Right ventricle myocardium inferior (tissue), 1 donor: ENCODE data around the gene INPP4A. TPM values are rescaled to one million over a fixed set of nuclear protein-coding genes. Genes with fewer than 3 reads are reported as not detected.
A peak's percentile ranks its signal among the peaks of the same experiment; 100 is the strongest.
"Not testable (repeated sequence)": the region's sequence is repeated elsewhere in the genome, so short reads cannot be mapped to it uniquely, and the experiment has no call there.

Experiments used
- ATAC-seq: fragments of 200-7000 bp; cut with Tn5 transposase; one replicate; pipeline ENCODE4 v1.9.1; 2020; ENCODE audit warnings: mild to moderate bottlenecking, moderate library complexity
- DNase-seq: peaks from one replicate; pipeline ENCODE4 v3.0.0; 2021; ENCODE audit errors: missing footprints
- intact Hi-C: fragments of 100-400 bp; cut with DNase I; formaldehyde crosslinking; loops from one replicate; pipeline ENCODE4 v1.11.0; 2022
- long read RNA-seq: library from polyadenylated mRNA; unstranded; transcript quantifications from one replicate; pipeline ENCODE4 v2.0.0, GENCODE V29; 2021
- total RNA-seq: library from RNA; stranded (reverse); fragmentation: NEBNext Ultra II Directional; extraction: Animal tissue kit (Norgen Biotek cat#: 25700); gene quantifications from one replicate; pipeline ENCODE4 v1.2.1, GENCODE V29; 2021
- donor health status: DM: no; HTN: yes; CAD: no; lungs with severe emphysema.

Gene INPP4A
- total RNA-seq: 14.7 TPM
- long read RNA-seq, partial matches to known transcripts: 10 of 19 reads
- long read RNA-seq, other reads (novel, unspliced or antisense): 8 of 19 reads

DNA sequence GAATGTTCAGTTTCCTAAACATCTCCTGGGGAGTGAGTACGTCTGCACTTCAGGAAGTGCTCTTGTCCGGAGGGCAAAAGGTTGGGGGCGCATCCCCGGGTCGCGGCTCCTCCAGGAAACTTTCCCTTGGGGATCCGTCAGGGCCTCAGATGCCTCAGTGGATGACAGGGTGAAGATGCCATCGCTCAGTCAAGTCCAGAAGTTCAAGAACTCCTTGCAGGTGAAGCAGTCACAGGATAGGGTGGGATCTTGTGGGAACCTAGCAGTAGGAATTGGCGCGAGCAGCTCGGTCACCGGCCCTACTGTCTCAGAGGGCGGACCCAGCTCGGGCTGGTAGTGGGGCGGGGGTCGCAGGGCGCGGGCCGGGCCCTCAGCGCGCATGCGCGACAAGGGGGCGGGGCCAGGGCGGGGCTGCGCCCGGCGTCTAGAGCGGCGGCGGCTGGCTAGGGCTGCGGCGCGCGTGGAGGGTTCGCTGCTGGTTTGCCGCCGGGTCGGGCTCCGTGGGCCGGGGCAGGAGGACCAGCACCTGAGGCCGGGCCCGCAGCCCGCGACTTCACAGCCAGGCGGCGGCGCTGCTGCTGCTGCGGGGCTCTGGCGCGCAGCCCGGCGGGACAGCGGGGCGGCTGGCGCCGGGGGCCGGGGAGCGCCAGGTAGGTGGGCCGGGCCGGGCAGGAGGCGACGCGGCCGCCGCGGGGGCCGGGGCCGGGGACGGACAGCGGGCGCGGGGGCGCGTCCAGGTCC lies at the start of gene INPP4A:
Gene INPP4A (plus strand): TSS at position 423 of the 741 bp plus-strand sequence. CDS start 75,191 bp downstream, outside the sequence.
- peak; percentile 92 for DNase-seq
- intact Hi-C loops: loop anchor here (5.0 to 10.0 kb wide), 2 partner anchors 58 to 120 kb away; no protein-coding TSS in a partner anchor
- ATAC-seq: peak; percentile 94

DNA sequence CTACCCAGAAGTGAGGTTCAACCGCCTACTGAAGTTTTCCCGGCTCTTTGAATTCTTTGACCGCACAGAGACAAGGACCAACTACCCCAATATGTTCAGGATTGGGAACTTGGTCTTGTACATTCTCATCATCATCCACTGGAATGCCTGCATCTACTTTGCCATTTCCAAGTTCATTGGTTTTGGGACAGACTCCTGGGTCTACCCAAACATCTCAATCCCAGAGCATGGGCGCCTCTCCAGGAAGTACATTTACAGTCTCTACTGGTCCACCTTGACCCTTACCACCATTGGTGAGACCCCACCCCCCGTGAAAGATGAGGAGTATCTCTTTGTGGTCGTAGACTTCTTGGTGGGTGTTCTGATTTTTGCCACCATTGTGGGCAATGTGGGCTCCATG lies 48.7 kb upstream of the INPP4A start:
- intact Hi-C loops: no loop called here
- no peak for ATAC-seq
- DNase-seq: no peak

DNA sequence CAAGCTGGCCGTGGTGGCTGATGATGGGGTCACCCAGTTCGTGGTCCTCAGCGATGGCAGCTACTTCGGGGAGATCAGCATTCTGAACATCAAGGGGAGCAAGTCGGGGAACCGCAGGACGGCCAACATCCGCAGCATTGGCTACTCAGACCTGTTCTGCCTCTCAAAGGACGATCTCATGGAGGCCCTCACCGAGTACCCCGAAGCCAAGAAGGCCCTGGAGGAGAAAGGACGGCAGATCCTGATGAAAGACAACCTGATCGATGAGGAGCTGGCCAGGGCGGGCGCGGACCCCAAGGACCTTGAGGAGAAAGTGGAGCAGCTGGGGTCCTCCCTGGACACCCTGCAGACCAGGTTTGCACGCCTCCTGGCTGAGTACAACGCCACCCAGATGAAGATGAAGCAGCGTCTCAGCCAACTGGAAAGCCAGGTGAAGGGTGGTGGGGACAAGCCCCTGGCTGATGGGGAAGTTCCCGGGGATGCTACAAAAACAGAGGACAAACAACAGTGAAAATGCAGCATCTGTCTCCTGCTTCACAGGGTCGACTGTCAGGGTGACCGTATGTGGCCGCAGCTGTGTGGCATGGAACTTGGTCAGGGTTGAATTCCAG lies 47.8 kb upstream of the INPP4A start:
- DNase-seq (no peak), ATAC-seq (no peak)
- intact Hi-C loops: no loop called here

DNA sequence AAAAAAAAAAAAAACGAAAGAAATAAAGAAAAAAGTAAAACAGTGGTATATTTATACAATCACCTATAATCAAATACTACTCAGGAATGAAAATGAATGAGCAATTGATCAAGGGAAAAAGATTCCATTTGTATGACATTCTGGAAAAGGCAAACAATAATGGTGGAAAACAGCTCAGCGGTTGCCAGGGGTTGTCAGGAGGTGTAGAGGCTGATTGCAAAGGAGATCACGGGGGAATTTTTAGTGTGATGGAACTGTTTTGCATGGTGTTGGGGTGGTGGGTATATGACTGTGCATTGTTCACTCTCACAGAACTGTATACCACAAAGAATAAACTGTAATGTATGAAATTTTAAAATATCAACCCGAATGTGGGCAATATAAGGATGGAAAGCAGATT lies 45.5 kb upstream of the INPP4A start:
- DNase-seq: no peak
- ATAC-seq: no peak
- intact Hi-C loops: no loop called here

DNA sequence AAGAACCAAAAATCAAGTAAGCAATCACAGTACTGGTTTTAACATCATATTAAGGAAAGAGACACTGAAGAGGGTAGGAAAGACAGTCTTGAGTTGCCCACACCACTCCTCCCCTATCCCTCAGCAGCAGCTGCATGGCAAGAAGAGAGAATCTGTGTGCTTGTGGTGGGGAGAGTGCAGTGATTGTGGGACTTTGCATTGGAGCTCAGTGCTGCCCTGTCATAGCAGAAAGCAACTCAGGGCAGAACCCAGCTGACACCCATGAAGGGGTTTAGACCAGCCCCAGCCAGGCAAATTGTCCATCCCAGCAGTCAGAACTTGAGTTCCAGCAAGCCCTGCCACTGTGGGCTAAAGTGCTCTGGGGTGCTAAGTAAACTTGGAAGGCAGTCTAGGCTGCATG lies 40.8 kb upstream of the INPP4A start:
- intact Hi-C loops: no loop called here
- DNase-seq (no peak), ATAC-seq (no peak)

DNA sequence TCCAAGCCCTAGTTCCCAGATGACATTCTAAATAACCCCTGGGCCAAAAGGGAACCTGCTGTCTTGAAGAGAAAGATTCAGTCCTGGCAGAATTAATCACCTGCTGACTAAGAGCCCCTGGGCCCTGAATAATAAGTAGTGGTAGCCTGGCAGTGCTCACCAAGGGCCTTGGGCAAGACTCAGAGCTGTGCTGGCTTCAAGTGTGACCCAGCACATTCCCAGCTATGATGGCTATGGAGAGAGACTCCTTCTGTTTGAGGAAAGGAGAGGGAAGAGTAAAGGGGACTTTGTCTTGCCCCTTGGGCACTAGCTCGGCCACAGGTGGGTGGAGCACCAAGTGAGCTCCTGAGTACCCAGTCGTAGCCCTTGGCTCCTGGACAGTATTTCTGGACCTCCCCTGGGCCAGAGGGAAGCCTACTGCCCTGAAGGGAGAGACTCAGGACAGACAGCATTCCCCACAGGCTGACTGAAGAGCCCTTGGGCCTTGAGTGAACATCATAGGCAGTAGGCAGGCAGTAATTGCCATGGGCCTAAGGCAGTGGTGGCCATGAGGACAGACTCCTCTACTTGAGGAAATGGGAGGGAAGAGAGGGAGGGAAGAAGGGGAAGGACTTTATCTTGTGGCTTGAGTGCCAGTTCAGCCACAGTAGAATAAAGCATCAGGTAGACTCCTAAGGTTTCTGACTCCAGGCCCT lies 40.0 kb upstream of the INPP4A start:
- ATAC-seq: no peak

DNA sequence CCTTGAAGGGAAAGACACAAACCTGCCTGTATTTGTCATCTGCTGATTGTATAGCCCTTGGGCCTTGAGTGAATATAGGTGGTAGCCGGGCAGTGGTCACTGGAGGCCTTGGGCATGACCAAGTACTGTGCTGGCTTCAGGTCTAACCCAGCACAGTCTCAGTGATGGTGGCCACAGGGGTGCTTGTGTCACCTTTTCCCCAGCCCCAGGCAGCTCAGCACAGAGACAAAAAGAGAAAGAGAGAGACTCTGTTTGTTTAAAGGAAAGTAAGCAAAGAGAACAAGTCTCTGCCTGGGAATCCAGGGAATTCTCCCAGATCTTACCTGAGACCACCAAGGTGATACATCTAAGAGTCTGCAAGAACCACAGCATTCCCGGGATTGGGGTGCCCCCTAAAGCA lies 39.4 kb upstream of the INPP4A start:
- ATAC-seq: no peak
- no peak for DNase-seq
- intact Hi-C loops: no loop called here

More for the DNA sequence above, 40.0 kb upstream of the INPP4A start:
- intact Hi-C loops: no loop called here
- no peak for DNase-seq

DNA sequence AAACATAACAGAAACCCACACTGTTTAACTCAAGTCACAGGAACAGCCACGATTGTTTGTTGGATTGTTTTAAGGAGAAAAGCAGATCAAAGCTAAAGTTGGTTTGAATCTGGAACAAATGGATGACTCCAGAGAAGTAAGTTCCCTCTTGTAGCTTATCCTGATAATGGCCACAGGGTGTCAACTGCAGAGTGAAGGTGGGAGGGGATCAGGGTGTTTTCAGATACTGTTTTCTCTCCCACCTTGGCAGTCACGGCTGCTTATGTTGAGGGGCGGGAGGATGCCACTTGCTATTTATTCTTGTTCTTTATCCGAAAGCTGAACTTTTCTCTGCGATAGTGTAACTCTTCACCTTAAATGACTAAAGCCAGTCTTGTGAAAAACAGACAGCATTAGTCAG lies 36.5 kb upstream of the INPP4A start:
- no peak for DNase-seq
- intact Hi-C loops: no loop called here
- no peak for ATAC-seq

DNA sequence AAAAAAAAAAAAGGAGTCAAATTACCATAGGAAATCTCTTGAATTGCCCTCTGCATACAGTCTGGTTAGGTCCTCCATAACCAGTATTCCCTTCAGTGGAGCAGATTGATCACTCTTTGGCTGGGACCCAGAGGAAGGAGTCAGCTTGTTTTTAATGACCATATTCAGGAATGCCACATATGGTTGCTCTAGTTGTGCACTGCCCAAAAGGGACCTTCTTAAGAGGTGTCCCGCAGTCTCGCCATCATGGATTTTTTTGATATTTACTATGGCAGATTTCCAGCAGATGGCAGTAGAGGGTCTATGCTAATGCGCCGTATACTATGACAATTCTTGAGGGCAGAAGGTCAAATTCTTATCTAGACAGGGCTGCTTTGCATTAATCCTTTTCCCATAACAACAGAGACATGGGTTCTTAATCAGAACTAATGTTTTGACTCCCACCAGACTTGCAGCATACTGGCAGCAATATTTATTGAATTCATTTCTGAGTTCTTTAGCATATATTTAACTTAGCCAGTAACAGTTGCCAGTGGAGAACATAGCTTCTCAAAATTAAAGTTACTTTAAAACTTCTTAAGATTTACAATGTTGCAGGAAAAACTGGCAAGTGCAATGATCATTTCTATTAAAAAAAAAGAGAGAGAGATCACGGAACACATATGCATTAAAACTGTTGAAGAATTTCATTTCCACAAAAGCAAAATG lies 31.8 kb upstream of the INPP4A start:
- intact Hi-C loops: loop anchor here (1.0 to 5.0 kb wide), 4 partner anchors 104 to 424 kb away; no protein-coding TSS in a partner anchor
- DNase-seq: no peak

DNA sequence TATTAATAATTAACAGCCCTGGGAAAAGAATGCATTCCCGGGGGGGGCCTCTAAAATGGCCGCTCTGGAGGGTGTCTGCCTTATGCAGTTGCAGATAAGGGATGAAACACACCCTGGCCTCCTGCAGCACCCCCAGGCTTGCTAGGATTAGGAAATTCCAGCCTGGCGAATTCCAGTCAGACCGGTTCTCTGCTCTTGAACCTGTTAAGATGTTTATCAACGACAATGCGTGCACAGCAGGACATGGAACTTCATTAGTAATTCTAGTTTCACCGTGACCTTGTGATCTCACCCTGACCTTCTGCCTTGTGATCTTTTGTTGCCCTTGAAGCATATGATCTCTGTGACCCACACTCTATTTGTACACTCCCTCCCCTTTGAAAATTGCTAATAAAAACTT lies 30.4 kb upstream of the INPP4A start:
- intact Hi-C loops: loop anchor here (5.0 kb wide), 3 partner anchors 103 to 423 kb away; no protein-coding TSS in a partner anchor
- ATAC-seq, DNase-seq: not testable (repeated sequence)

More for the DNA sequence above, 31.8 kb upstream of the INPP4A start:
- ATAC-seq: peak; percentile 75

DNA sequence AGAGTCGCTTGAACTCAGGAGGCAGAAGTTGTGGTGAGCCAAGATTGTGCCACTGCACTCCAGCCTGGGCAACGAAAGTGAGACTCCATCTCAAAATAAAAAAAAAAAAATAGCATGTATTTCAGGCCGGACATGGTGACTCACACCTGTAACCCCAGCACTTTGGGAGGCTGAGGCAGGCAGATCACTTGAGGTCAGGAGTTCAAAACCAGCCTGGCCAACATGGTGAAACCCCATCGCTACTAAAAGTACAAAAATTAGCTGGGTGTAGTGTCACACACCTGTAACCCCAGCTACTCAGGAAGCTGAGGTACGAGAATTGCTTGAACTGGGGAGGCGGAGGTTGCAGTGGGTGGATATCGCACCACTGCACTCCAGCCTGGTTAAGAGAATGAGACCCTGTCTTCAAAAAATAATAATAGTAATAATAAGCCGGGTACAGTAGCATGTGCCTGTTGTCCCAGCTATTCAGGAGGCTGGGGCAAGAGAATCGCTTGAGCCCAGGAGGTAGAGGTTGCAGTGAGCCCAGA lies 28.9 kb upstream of the INPP4A start:
- ATAC-seq, intact Hi-C loops, DNase-seq: not testable (repeated sequence)

DNA sequence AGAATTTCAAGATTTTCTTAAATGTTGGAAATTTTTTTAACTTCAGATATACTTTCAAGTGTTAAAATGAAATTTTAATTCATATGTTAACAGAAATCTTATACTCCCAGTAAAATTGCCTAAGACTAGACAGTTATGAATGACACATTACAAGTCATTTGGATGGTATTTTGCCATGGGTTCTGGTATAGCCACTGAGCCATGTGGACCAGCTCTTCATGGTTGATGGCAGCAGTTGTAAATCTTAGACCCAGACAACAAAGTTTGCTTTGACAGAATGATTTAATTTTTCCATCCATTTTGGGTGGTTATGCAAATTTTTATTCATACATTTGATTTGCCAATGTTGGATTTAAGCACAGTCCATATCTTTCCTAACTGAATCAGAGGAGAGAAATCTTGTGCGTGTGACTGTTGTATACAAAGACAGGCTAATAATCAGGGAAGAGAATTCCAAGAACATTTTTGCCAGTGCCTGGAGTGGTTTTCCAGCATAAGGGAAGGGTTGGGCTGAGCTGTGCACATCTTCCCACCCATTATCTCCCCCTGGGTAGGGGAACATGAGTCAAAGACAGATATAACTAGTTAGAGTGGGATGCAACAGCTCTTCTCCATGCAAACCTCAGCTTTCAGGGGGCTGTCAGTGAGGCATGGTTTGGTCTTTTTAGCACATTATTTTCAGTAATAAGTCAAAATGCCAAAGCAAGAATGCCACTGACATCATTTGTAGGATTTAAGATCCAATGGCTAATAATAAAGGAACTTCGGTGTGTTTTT lies 28.1 kb upstream of the INPP4A start:
- DNase-seq (no peak), ATAC-seq (no peak)
- intact Hi-C loops: no loop called here

DNA sequence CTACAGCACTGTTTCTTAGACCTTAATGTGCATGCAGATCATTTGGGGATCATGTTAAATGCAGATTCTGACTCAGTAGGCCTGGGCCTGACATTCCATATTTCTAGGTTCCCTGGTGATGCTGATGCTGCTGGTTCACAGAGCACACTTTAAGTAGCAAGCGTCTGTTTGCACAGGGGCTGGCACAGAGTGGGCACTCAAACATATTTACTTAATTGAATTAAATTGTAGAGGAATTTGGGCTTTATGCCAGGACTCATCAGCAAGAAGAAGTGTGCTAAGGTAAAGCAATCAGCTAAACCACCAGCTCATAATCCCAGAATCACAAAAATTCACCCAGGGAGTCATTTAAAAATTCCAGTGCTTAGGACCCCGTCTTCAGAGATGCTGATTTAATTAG lies 25.1 kb upstream of the INPP4A start:
- intact Hi-C loops: no loop called here
- no peak for ATAC-seq
- DNase-seq: no peak

DNA sequence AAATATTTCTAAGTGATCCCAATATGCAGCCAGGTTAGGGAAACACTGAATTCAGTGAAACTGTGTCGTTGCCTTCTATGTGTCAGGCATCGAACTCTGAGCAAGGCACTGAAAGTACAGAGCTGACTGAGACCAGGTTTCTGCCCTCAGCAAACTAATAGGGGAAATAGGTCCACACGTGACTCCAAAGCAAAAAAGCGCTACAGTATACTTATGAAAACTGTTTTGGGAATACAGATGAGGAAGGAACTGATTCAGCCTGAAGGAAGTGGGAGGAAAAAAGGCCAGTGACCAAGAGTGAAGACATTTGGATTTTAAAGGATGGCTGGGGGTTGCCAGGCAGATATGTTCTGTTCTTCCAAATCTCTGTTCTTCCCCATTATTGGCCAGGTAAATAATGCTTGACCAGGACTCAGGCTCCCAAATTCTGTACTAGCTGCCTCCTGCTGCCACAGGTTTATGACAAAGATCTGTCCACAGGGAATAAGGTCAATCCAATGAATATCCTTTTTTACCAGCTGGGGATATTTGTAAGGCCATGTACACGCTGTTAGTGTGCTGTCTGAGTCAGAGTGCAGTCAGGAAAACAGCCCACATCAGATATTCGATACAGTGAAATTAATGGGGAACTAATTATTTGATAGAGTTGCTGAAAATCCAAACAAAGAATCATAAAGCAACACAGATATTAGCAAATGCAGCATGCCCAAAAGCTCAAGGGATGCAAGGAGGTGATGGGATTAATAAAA lies 24.5 kb upstream of the INPP4A start:
- intact Hi-C loops: no loop called here
- DNase-seq (no peak), ATAC-seq (no peak)

DNA sequence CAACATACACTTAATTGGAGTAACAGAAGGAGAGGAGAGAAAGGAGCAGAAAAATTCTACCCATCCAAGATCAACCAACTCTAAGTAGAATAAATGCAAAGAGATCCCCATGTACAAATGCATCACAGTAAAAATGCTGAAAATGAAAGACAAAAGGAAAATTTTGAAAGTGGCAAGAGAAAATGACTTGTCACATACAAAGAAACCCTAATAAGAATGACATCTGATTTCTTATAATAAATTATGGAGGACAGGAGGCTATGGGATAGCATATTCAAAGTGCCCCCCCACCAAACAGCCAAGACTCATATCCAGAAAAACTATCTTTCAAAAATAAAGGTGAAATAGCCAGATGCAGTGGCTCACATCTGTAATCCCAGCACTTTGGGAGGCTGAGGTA lies 22.2 kb upstream of the INPP4A start:
- ATAC-seq (no peak), DNase-seq (no peak)
- intact Hi-C loops: no loop called here

DNA sequence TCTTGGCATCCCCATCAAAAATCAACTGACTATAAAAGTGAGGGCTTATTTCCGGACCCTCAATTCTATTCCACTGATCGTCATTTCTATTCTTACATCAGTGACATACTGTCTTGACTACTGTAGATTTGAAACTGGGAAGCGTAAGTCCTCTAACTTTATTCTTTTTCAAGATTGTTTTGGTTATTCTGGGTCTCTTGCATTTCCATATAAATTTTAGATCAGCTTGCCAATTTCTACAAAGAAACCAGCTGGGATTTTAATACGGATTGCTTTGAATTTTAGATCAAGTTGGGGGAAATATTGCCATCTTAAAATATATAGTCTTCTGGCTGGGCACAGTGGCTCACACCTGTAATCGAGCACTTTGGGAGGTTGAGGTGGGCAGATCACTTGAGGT lies 17.9 kb upstream of the INPP4A start:
- DNase-seq (no peak), ATAC-seq (no peak)

DNA sequence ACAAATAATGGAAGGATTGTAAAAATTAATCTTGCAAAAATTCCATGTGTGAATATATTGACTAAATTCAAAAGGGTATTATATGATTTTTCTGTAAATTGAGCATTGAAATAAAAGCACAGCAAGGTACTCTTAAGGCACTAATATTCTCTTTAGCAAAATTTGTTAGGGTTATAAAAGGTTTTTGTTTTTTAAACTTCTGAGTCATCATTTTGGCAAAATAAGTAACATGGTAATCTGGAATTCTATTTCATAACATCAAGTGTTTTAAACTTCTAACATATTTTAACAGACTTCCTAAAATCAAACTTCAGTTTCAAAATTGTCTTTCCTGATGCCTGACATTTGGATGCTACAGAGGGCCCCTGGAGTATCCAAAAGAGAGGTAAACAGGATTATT lies 12.5 kb upstream of the INPP4A start:
- no peak for ATAC-seq
- intact Hi-C loops: no loop called here
- no peak for DNase-seq

More for the DNA sequence above, 17.9 kb upstream of the INPP4A start:
- intact Hi-C loops: no loop called here
